ENCODE measurements around the gene S100A1.
"Not testable (repeated sequence)": the region's sequence is repeated elsewhere in the genome, so short reads cannot be mapped to it uniquely, and the experiment has no call there.

Gene S100A1

GRCh38 chr1:153662269-153662668, 34.0 kb downstream of the S100A1 start:
- Mint-ChIP-seq H3K27me3 (ENCODE audit: low read depth, poor library complexity) (peaks cover 3% of the 10 kb centered on the region), H3K27ac (peak overlapping the region; percentile 85), H3K4me3 (no peak overlapping the region), H3K4me1 (peaks cover 26% of the 10 kb centered on the region), H3K36me3 (ENCODE audit: low read depth) (peaks cover 64% of the 10 kb centered on the region), H3K9me3 (no peaks in the 10 kb centered on the region)
- DNase-seq = no peak
- no peak for TF ChIP-seq CTCF (IDR thresholded peaks at IDR 0.05)

- Mint-ChIP-seq H3K27me3 (ENCODE audit: low read depth, poor library complexity) (no peaks in the 10 kb centered on the region), H3K9me3 (no peaks in the 10 kb centered on the region), H3K27ac (peak overlapping the region; percentile 85), H3K36me3 (ENCODE audit: low read depth) (peaks cover 73% of the 10 kb centered on the region), H3K4me3 (no peak overlapping the region), H3K4me1 (peaks cover 29% of the 10 kb centered on the region)
- no peak for TF ChIP-seq CTCF (IDR thresholded peaks at IDR 0.05)
- no peak for DNase-seq
Measured at GRCh38 chr1:153663211-153663610, 35.0 kb downstream of the S100A1 start.

- no peak for DNase-seq
- H3K4me3 Mint-ChIP-seq = no peak overlapping the region
- TF ChIP-seq CTCF (IDR thresholded peaks at IDR 0.05) = no peak
- H3K27me3 Mint-ChIP-seq (ENCODE audit: low read depth, poor library complexity) = no peaks in the 10 kb centered on the region
- peaks cover 59% of the 10 kb centered on the region for H3K36me3 Mint-ChIP-seq (ENCODE audit: low read depth)
- peak overlapping the region; percentile 45 for H3K27ac Mint-ChIP-seq
- H3K4me1 Mint-ChIP-seq = peaks cover 8% of the 10 kb centered on the region
- no peaks in the 10 kb centered on the region for H3K9me3 Mint-ChIP-seq
Measured at GRCh38 chr1:153667439-153667838, 39.2 kb downstream of the S100A1 start.

GRCh38 chr1:153668672-153669071, 40.4 kb downstream of the S100A1 start:
- not testable (repeated sequence) for H3K27me3 Mint-ChIP-seq (ENCODE audit: low read depth, poor library complexity); H3K27ac Mint-ChIP-seq; DNase-seq; H3K4me3 Mint-ChIP-seq; H3K9me3 Mint-ChIP-seq; H3K4me1 Mint-ChIP-seq
- peaks cover 50% of the 10 kb centered on the region for H3K36me3 Mint-ChIP-seq (ENCODE audit: low read depth)

GRCh38 chr1:153669606-153670005, 41.4 kb downstream of the S100A1 start:
- DNase-seq = no peak

GRCh38 chr1:153670257-153670858, 42.1 kb downstream of the S100A1 start:
- DNase-seq = no peak
- Mint-ChIP-seq H3K36me3 (ENCODE audit: low read depth) (peaks cover 33% of the 10 kb centered on the region), H3K4me1 (peaks cover 8% of the 10 kb centered on the region), H3K9me3 (no peaks in the 10 kb centered on the region), H3K27ac (no peak overlapping the region), H3K27me3 (ENCODE audit: low read depth, poor library complexity) (no peaks in the 10 kb centered on the region), H3K4me3 (no peak overlapping the region)
- no peak for TF ChIP-seq CTCF (IDR thresholded peaks at IDR 0.05)

More at GRCh38 chr1:153669606-153670005, 41.4 kb downstream of the S100A1 start:
- H3K27ac Mint-ChIP-seq = peak overlapping the region; percentile 68
- no peaks in the 10 kb centered on the region for H3K9me3 Mint-ChIP-seq
- no peaks in the 10 kb centered on the region for H3K27me3 Mint-ChIP-seq (ENCODE audit: low read depth, poor library complexity)
- TF ChIP-seq CTCF (IDR thresholded peaks at IDR 0.05) = no peak
- H3K4me3 Mint-ChIP-seq = no peak overlapping the region
- peaks cover 8% of the 10 kb centered on the region for H3K4me1 Mint-ChIP-seq
- H3K36me3 Mint-ChIP-seq (ENCODE audit: low read depth) = peaks cover 41% of the 10 kb centered on the region

Measured in nephron progenitor cell (in vitro differentiated cells).